GM13977 (cell line): ENCODE measurements around the gene TBC1D22A.
A peak's percentile ranks its signal among the peaks of the same experiment; 100 is the strongest.

Experiments
- DNase-seq: peaks from one replicate; pipeline ENCODE4 v3.0.0; 2012; ENCODE audit warnings: low spot score
- CTCF ChIP-seq: IDR thresholded peaks from 2 replicates; pipeline ENCODE4 v1.5.1; 2012; ENCODE audit warnings: mild to moderate bottlenecking, control low read depth; ENCODE audit not compliant: insufficient read depth; ENCODE audit errors: extremely low read depth, missing control alignments
- in situ Hi-C: fragments of 300-500 bp; cut with MboI; formaldehyde crosslinking; loops from one replicate; pipeline ENCODE4 v1.12.0; 2022; ENCODE audit warnings: low sequenced_read_pairs, low pct_unique_long_range_greater_than_20kb, mixed read lengths, inconsistent platforms; ENCODE audit not compliant: unreplicated experiment

Gene TBC1D22A

DNA sequence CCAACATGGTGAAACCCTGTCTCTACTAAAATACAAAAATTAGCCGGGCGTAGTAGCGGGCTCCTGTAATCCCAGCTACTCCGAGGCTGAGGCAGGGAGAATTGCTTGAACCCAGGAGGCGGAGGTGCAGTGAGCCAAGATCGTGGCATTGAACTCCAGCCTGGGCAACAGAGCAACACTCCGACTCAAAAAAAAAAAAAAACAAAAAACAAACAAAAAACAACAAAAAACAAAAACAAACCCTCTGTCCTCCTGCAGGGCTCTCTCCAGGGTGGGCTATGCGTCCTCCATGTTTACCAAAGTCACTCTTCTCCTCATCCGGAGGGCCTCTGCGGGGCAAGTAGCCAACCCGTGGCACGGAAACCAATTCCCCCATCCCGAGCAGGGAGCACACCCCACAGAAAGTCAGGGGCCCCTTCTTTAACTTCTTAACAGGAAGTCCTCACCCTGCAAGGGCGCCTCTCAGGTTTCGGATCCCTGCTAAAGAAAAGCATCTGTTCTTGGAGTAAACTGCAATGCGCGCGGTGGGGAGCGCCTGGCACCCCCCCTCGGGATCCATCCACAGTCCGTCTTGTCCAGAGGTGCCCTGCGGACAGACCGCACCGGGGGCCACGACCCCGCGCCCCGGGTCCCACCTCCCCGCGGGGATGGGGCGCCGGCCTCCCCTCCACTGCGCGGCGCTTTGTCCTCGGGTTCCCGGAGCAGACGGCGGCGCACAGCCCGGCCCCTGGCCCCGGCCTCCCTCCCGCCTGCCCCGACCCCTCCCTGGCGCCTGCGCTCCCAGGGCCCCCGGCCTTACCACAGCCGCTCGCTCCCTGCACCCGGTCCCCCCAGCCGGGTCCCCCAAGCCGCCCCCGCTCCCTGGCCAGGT lies 25.1 kb upstream of the TBC1D22A start:
- TF ChIP-seq CTCF = no peak
- in situ Hi-C loops = no loop called here
- DNase-seq = peak; percentile 77

DNA sequence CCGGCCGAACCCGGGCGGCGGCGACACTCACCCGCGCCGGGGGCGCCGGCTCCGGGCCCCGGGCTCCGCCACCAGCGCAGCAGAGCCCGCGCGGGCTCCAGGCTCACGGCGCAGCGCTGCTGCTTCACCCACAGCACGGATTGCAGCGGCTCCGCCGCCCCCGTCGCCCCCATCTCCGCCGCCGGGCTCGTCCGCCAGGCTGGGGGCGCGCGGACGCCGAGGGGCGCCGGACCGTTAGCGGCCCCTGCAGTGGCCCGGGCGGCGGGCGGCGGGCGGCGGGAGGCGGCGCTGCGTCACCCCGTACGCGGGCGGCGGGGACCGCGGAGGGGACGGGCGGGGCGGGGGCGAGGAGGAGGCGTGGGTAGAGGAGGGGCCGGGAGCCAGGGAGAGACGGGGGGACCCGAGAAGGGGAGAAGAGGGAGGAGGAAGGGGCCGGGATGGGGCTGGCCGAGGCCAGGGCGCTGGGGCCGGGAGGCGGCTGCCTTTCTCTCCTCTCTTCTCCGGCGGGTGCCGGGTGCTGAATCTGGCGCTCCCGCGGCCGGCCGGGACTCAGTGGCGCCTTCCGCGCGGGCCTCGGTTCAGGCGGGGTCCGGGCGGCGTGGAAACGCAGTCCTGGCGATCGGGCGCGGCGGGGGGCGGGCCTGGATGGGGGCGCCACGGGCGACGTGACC lies 24.3 kb upstream of the TBC1D22A start, which contains the start of gene CERK:
CERK (minus strand) TSS at position 277 of the 671 bp plus-strand sequence; CDS start at position 173, 104 bp downstream.
- peak; percentile 89 for DNase-seq

GRCh38 chr22:46738647-46739093 lies 23.8 kb upstream of the TBC1D22A start:
- no peak for TF ChIP-seq CTCF
- in situ Hi-C loops = no loop called here
- no peak for DNase-seq

More for the DNA sequence above, 24.3 kb upstream of the TBC1D22A start, which contains the start of gene CERK:
- in situ Hi-C loops = no loop called here
- TF ChIP-seq CTCF = no peak

DNA sequence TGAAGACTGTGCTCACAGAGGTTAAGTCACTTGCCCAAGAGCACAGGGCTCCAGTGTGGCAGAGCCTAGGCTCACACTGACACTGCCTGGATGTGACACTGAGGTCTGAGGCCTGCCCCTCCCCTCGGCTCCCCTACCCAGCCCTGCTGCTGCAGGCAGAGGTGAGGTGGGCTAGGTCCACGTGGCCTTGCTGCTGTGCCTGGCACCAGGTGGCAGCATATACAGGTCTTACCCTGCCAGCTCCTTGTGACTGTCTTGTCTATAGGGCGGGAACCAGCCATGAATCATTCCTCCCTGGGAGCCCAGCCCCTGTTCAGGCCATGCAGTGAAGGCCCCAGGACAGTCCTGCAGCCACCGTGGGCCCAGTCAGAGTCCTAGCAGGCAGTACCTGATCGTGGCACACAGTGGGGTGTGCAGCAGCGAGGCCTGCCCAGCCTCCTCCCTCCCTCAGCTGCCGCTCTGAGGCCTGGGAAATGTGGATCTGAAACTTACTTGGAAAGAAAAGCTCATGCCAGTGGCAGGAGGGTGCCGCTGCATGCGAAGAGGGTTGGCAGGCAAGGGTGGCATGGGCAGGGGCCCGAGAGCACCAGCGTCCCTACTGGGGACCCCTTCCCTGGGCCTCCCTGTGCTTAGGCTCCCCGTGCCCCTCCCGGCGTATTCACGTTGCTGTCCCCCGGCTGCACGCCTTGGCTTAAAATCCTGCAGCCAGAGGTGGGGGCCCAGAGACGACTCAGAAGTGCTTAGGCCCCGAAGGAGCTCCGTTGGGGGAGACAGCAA lies 23.2 kb upstream of the TBC1D22A start:
- DNase-seq = peak; percentile 61
- TF ChIP-seq CTCF = peak; percentile 14

DNA sequence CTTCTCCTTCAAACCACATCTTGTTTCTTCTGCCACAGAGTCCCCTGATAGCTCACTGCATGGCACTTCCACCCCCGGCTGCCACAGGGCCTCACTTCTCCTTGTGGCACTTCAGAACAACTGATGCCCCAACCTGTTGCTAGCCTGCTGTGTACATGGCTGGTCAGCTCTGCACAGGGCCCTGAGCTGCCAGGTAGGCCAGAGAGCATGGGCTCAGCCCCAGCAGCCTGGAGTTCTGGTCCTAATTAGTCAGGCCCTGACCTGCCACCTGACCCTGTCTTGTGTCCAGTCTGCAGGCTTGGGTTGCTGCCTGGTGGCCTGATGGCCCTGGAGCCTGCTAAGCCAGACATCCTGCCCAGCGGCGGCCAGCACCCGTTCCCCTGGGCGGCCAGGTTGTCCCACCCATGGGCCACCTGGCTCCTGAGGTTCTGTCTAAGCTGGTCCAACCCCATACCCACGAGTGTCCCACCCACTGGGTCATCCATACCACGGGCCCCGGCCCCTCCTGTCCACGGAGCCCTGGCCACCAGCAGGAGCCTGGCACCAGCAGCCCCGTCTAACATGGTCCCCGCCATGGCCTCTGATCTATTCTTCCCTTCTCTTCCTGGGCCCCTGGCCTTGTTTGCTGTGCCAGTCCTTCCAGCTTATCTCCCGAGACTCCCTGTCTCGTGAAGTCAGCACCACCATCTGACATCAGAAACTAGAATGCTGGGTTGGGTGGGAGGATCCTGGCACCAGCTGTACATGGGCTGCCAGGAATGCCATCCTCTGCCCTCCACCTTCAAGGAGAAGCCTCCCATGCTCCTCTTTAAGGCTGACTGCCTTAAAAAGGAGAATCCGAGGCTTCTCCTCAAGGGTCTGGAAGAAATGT lies 21.3 kb upstream of the TBC1D22A start:
- no peak for DNase-seq
- in situ Hi-C loops = no loop called here
- no peak for TF ChIP-seq CTCF

More for the DNA sequence above, 23.2 kb upstream of the TBC1D22A start:
- in situ Hi-C loops = no loop called here
